Parathyroid adenoma (tissue), 2 donors: ENCODE results near the gene ORM1.

Experiments used
- H2AFZ ChIP-seq: fragments of 300-600 bp; sonication (generic); one replicate; pipeline ENCODE4 v1.7.0; 2017; ENCODE audit warnings: antibody characterized with exemption, mild to moderate bottlenecking
- H3K27ac ChIP-seq: fragments of 300-600 bp; sonication (generic); one replicate; pipeline ENCODE4 v1.7.0; 2017
- H3K27me3 ChIP-seq: fragments of 300-600 bp; sonication (generic); one replicate; pipeline ENCODE4 v1.7.0; 2017; ENCODE audit warnings: low read length; ENCODE audit not compliant: control insufficient read depth, insufficient read depth
- H3K36me3 ChIP-seq: fragments of 300-600 bp; sonication (generic); one replicate; pipeline ENCODE4 v1.7.0; 2017; ENCODE audit warnings: low read length; ENCODE audit not compliant: control insufficient read depth, insufficient read depth
- H3K4me1 ChIP-seq: fragments of 300-600 bp; sonication (generic); one replicate; pipeline ENCODE4 v1.7.0; 2017; ENCODE audit warnings: control low read depth
- H3K4me2 ChIP-seq: fragments of 300-600 bp; sonication (generic); one replicate; pipeline ENCODE4 v1.7.0; 2017; ENCODE audit warnings: low read length
- H3K4me3 ChIP-seq: fragments of 300-600 bp; sonication (generic); one replicate; pipeline ENCODE4 v1.7.0; 2017; ENCODE audit warnings: low read depth, low read length
- H3K79me2 ChIP-seq: fragments of 300-600 bp; sonication (generic); one replicate; pipeline ENCODE4 v1.7.0; 2017; ENCODE audit warnings: control low read depth
- H3K9ac ChIP-seq: fragments of 300-600 bp; sonication (generic); one replicate; pipeline ENCODE4 v1.7.0; 2017; ENCODE audit warnings: mild to moderate bottlenecking
- H3K9me3 ChIP-seq: fragments of 300-600 bp; sonication (generic); one replicate; pipeline ENCODE4 v1.7.0; 2017; ENCODE audit warnings: low read length; ENCODE audit not compliant: control insufficient read depth
- TF ChIP-seq, protein P1 (sequence below): fragments of 300-600 bp; sonication (generic); IDR thresholded peaks from one replicate; pipeline ENCODE4 v1.7.0; 2017; ENCODE audit warnings: antibody characterized with exemption, mild to moderate bottlenecking
- donor health status: primary hyperparathyroidism.

ORM1 gene

DNA sequence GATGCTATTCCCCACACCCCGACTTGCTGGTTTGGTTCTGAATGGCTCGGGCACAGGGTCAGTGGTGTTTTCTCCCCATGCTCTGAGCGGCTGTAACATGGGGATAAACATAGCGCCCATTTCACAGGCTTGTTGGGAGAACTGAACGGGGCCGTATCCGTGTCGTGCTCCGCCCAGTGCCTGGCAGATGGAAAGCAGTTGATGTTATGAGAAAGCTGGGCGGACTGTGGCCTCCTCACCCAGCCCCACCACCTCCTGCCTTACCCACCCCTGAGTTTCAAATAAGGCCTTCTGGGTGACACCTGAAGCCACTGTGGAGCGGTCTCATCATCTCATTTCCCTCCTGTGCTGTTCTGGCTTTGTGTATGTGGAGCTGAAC lies 21.3 kb downstream of the ORM1 start:
- Histone ChIP-seq H3K4me1 (no peaks in the 10 kb centered on the region), H3K36me3 (no peaks in the 10 kb centered on the region), H3K4me3 (no peak overlapping the region), H3K27me3 (no peaks in the 10 kb centered on the region), H3K27ac (no peak overlapping the region), H2AFZ (no peak overlapping the region), H3K9ac (no peak overlapping the region), H3K9me3 (no peaks in the 10 kb centered on the region), H3K79me2 (no peaks in the 10 kb centered on the region), H3K4me2 (no peak overlapping the region)
- TF ChIP-seq, protein P1, sequence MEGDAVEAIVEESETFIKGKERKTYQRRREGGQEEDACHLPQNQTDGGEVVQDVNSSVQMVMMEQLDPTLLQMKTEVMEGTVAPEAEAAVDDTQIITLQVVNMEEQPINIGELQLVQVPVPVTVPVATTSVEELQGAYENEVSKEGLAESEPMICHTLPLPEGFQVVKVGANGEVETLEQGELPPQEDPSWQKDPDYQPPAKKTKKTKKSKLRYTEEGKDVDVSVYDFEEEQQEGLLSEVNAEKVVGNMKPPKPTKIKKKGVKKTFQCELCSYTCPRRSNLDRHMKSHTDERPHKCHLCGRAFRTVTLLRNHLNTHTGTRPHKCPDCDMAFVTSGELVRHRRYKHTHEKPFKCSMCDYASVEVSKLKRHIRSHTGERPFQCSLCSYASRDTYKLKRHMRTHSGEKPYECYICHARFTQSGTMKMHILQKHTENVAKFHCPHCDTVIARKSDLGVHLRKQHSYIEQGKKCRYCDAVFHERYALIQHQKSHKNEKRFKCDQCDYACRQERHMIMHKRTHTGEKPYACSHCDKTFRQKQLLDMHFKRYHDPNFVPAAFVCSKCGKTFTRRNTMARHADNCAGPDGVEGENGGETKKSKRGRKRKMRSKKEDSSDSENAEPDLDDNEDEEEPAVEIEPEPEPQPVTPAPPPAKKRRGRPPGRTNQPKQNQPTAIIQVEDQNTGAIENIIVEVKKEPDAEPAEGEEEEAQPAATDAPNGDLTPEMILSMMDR: no peak

DNA sequence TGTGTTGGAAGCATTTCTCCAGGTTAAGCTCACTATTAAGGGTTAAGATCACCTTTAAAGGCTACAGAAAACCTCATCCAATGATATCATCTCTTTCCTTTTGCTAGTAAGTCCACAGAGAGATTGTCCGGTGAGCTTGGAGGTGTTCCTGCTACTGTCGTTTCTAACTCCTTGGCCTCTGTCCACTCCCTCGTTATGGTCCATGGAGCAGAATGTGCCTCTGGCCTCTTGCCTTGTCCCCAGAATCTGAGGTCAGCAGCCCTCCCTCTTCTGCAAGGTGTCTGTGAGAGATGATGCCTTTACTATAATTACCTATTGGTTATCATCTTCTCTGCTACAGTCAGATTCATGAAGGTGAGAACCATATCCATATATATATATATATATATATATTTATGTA lies 21.8 kb downstream of the ORM1 start:
- H3K27ac ChIP-seq: no peak overlapping the region
- no peak overlapping the region for H3K9ac ChIP-seq
- H3K27me3 ChIP-seq: no peaks in the 10 kb centered on the region
- no peaks in the 10 kb centered on the region for H3K36me3 ChIP-seq
- H3K9me3 ChIP-seq: no peaks in the 10 kb centered on the region
- H3K79me2 ChIP-seq: no peaks in the 10 kb centered on the region
- H3K4me1 ChIP-seq: no peaks in the 10 kb centered on the region
- no peak overlapping the region for H3K4me2 ChIP-seq
- H2AFZ ChIP-seq: no peak overlapping the region
- no peak overlapping the region for H3K4me3 ChIP-seq
- TF ChIP-seq, protein P1: no peak

DNA sequence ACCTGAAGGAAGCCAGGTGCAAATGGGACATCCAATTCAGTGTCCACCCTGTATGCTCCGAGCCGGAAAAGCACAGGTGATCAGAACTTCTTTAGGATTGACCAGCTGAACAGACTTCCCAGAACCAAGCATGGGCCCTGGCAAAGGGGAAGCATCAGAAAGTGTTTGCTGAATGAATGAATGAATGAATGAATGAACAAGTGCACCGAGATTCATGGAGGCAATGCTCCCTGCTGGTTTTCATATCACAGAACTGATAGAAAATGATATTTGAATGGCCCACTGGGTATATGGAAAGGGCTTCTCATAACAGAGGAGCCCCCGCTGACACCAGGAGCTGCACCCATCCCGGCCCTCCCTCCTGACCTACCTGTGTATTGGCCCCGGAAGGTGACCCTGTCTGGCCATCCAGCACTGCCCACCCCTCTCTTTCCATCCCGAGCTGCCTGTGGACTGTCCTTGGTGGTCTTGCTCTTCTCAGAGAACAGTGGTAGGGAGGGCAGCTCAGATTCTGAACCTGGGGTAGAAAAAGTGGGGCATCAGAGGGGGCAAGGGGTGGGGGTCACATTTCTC lies 22.7 kb downstream of the ORM1 start:
- Histone ChIP-seq H3K27ac (no peak overlapping the region), H2AFZ (no peak overlapping the region), H3K36me3 (no peaks in the 10 kb centered on the region), H3K9ac (no peak overlapping the region), H3K4me2 (no peak overlapping the region), H3K4me3 (no peak overlapping the region), H3K9me3 (no peaks in the 10 kb centered on the region), H3K27me3 (no peaks in the 10 kb centered on the region), H3K79me2 (no peaks in the 10 kb centered on the region), H3K4me1 (no peaks in the 10 kb centered on the region)
- TF ChIP-seq, protein P1: no peak

DNA sequence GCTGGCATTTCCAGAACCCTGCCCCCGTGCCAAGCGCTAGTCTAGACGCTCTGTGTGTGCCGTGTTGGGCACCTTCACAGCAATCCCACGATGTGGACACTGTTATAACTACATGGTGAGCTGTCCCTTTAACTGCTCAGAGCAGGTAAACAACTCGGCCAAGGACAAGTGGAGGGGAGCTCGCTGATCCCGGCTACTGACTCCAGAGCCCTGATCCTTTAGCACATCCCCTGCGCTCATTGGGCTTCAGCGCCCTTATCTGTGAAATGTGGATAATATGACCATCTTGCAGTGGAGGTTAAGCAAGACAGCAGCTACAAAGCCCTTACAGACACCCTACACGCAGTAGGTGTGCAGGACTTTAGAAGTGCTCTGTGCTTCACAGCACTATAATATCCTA lies 23.2 kb downstream of the ORM1 start:
- Histone ChIP-seq H3K9me3 (no peaks in the 10 kb centered on the region), H3K27me3 (no peaks in the 10 kb centered on the region), H3K4me2 (no peak overlapping the region), H3K9ac (no peak overlapping the region), H3K4me1 (no peaks in the 10 kb centered on the region), H2AFZ (no peak overlapping the region), H3K27ac (no peak overlapping the region), H3K4me3 (no peak overlapping the region), H3K36me3 (no peaks in the 10 kb centered on the region), H3K79me2 (no peaks in the 10 kb centered on the region)
- TF ChIP-seq, protein P1: no peak

DNA sequence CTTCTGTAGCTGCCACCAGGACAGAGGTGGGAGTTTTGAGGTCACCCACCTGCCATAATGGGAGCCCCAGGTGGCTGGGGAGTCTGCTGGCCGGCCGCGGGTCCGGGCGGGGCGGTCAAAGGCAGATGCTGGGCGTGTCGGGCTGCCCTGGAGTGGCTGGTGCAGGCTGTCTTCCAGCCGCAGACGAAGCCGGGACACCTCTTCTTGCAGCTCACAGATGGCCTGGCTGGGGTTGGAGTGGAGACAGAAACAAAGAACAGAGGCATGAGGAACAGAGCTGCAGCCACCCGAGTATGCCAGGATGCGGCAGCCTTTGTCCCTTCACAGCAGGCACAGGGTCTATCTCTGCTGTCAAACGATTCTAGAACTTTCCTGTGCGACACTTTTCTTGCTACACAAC lies 24.8 kb downstream of the ORM1 start:
- no peaks in the 10 kb centered on the region for H3K79me2 ChIP-seq
- H3K9ac ChIP-seq: no peak overlapping the region
- H2AFZ ChIP-seq: no peak overlapping the region
- H3K27me3 ChIP-seq: no peaks in the 10 kb centered on the region
- TF ChIP-seq, protein P1: no peak
- H3K9me3 ChIP-seq: no peaks in the 10 kb centered on the region
- H3K36me3 ChIP-seq: no peaks in the 10 kb centered on the region
- H3K4me1 ChIP-seq: no peaks in the 10 kb centered on the region
- H3K4me3 ChIP-seq: no peak overlapping the region
- no peak overlapping the region for H3K27ac ChIP-seq
- no peak overlapping the region for H3K4me2 ChIP-seq
